SHP77 treated with DMSO at 0.1 percent for 48 hours (cell line): ENCODE measurements around the gene CLEC11A.

ENCODE experiments used
- DNase-seq: peaks from one replicate; lab custom pipeline; 2025; lab: John Stamatoyannopoulos, UW

Gene CLEC11A, protein sequence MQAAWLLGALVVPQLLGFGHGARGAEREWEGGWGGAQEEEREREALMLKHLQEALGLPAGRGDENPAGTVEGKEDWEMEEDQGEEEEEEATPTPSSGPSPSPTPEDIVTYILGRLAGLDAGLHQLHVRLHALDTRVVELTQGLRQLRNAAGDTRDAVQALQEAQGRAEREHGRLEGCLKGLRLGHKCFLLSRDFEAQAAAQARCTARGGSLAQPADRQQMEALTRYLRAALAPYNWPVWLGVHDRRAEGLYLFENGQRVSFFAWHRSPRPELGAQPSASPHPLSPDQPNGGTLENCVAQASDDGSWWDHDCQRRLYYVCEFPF

GRCh38 chr19:50723069-50723468 lies at the start of gene CLEC11A:
CLEC11A (plus strand) TSS chr19:50723364; CDS start chr19:50723526, 162 bp downstream.
- DNase-seq: no peak

- DNase-seq: no peak
Observed at GRCh38 chr19:50676625-50677197, 46.5 kb upstream of the CLEC11A start.

DNA sequence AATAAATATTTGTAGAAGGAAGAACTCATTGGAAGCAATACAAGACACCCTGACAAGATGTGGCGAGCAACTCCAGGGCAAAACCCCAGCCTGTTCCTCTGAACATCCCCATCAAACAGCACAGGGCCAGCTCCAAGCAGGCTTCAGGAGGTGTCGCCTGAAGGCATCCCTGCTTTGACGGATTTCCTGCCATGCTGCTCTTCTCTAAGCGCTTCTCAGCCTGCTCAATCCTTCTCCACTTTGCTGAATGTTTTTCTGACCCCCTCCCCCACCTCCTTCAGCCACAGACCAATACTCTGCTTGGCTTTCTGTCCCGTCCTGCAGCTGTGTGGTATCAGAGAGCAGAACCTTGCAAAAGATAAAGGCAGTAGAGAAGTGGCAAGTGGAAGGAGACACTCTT lies 45.5 kb upstream of the CLEC11A start:
- DNase-seq: no peak

DNA sequence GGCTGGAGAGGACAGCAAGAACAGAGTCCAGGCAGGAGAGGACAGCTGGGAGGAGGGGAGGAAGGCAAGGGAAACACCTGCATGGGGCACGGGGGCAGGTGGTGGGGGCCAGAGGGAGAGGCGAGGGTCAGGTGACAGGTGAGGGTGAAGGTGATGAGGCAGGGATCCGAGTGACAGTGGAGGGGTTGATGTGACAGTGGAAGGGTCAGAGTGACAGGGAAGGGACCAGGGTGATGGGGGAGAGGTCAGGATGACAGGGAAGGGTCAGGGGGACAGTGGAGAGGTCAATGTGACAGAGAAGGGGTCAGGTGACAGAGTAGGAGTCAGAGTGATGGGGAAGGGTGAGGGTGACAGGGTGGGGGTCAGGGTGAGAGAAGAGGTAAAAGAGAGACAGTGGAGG lies 44.8 kb upstream of the CLEC11A start:
- DNase-seq: no peak

DNA sequence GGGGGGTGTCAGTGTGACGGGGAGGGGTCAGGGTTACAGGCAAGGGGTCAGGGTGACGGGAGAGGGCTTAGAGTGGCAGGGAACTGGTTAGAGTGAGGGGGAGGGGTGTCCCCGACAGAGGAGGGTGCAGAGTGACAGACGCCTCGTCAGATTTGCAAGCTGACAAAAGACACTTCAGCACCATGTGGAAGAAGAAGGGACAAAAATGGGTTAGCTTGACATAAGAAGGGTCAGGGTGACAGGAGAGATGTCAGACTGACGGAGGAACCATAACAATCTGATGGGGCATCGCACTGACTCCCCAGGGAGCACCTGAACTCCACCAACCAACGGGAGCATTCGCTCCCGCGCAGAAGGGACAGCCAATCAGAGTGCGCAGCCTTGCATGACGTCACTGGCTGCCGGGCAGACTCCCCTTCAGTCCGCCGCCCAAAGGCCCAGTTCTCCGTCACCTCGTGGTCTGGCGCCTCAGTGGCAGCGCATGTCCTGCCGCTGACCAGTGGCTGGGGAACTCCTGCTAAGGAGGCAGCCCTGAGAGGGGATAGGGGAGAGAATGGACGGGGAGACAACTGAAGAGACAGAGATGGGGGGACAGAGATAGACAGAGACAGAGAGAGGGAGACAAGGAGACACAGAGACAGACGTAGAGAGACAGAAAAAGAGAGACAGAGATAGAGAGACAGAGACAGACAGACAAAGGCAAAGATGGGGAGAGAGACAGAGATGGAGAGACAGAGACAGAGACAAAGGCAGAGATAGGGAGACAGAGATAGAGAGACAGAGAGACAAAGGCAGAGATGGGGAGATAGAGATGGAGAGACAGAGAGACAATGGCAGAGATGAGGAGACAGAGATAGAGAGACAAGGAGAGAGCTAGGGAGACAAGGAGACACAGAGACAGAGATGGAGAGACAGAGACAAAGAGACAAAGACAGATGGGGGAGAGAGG lies 43.7 kb upstream of the CLEC11A start:
- DNase-seq: peak; percentile 18

DNA sequence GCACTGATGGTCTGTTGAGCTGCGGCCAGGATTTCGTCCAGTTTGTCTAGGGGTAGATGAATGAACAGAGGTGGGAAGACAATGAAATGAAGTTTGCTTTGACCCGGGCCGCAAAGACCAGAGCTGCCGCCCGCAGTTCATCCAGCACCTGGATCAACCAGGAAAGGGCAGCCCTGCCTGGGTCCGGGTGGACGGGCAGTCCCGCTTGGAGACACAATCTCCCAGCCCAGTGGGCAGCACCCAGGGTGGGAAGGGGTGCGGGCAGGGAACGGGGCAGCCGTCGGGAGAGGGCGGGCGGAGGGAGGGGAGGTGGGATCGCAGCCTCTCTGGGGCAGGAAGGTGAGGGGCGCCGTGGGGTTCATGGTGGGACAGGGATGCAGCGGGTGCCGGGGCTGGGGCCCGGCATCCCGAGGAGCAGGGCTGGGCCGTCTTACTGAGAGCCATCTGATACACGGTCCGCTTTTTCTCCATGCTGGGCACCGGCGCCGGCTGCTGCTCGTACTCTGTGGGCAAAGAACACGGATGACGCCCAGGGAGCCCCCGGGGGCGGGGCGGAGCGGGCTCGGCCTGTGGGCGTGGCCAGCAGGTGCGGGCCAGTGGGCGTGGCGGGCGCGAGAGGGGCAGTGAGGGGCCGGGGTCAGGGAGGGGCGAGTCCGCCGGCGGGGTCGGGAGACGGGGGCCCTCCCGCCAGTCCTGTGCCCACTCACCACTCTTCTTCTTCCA lies 36.7 kb upstream of the CLEC11A start:
- no peak for DNase-seq

DNA sequence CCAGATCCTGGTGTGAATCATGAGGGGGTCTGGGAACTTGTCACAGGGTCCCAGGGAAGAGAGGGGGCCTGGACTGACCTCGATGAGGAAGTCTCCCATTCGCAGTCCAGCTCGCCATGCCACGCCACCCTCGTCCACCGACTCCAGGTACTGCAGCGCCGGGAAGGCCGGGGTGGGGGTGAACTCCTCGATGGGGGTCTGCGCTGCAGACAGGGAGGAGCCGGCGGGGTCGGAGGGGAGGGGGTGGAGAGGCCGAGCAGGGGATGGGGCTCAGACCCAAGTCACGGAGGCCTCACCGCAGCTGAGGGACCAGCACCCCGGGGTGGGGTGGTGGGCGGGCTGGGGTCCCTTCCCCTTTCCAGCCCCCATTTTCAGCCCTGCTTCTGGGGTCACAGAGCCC lies 34.4 kb upstream of the CLEC11A start:
- DNase-seq: no peak

DNA sequence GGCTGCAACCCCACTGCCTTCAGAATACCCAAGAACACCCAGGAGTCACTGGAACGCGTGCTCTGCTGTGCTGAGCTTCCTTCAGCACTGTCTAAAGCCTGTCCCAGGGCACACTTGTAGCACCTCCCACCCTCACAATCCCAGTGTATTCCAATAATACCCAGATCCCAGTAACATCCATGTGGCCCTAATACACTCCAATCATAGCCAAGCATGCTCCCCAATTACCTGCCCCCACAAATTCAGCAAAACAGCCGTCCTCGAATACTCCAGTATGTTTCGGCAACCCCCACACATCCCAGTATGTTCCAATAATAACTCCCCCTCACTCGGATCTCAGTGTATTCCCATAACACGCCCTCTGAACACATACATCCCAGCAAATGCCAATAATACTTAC lies 32.7 kb upstream of the CLEC11A start:
- DNase-seq: no peak

- no peak for DNase-seq
Observed at GRCh38 chr19:50693064-50693975, 29.8 kb upstream of the CLEC11A start.

DNA sequence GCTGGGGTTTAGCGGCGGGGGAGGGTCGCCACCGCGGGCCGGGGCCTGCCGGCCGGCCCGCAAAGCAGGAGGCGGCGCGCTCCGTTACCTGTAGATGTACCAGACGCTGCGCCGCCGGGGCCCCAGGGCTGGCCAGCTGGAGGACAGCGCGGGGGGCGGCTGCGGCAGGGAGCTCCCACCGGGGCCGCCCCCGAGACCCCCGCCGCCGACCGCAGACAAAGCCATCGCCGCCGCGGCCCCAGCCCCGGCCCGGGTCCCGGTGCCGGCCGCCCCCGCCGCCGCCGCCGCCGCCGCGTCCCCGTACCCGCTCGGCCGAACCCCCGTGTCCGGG lies 28.4 kb upstream of the CLEC11A start:
- DNase-seq: no peak

GRCh38 chr19:50695251-50696093 lies 27.7 kb upstream of the CLEC11A start:
- DNase-seq: peak; percentile 17

GRCh38 chr19:50696094-50696483 lies 27.1 kb upstream of the CLEC11A start:
- no peak for DNase-seq

DNA sequence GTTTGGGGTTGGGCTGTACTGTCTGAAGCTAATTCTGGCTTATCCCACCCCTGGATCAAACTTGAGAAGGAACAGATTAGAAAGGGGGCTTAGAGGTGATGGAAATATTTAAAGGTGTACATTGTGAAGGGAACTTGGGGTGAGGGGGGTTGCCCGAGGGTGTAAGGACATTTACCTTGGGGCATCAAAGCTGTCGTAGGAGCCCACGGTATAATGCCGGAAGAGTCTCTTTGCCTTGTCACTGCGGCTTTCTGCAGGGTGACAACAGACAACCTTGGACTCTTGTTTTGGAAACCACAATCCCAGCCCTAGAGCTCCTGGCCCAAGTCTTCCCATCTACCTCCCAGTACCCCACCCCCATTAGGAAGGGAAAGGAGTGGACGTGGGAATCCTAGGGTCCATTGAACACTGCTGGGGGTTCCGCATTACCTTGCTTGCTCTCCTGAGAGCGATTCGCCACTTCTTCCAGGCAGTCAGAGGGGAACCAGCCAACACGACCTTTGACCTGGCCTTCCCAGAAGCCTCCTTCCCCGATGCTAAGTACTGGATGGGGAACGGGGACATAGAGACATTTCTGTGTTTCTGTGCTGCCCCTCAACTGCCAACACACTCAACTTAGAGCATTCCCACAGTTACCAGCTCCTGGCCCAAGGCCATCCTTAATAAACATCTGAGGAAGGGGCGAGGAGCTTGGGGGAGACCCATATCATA lies 25.6 kb upstream of the CLEC11A start:
- DNase-seq: no peak

DNA sequence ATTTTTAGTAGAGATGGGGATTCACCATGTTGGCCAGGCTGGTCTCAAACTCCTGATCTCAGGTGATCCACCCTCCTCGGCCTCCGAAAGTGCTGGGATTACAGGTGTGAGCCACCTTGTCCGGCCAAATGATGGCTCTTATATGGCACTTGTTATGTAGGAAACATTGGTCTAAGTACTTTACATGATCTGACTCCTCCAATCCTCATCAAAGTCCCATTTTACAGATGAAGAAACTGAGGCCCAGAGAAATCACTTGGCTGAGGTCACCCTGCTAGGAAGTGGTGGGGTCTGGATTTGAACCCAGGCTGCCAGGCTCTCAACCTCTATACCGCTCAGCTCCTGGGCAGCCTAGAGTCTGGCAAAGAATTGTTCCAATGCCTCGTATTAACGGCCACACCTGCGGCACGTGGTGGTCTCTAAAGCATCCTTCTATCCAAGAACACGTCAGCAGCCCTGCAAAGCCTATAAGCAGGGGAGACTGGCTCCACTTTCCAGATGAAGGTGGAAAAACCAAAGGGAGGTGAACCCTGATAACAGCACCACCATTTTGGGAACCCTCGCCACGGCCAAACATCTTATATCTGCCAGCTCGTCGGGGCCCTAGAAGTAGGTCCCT lies 21.7 kb upstream of the CLEC11A start:
- no peak for DNase-seq

GRCh38 chr19:50702158-50702870 lies 20.9 kb upstream of the CLEC11A start:
- no peak for DNase-seq

- DNase-seq: no peak
Observed at GRCh38 chr19:50702871-50703829, 20.0 kb upstream of the CLEC11A start.
